Erythroblast (primary cell): ENCODE data around the gene SLC26A1.

Experiments used
- GATA1 ChIP-seq: IDR thresholded peaks from 2 replicates; pipeline ENCODE4 v1.6.1; 2011; ENCODE audit warnings: low read depth, mild to moderate bottlenecking, control low read depth, low read length, moderate library complexity
- POLR2A ChIP-seq: IDR thresholded peaks from 2 replicates; pipeline ENCODE4 v1.6.1; 2011; ENCODE audit warnings: mild to moderate bottlenecking, low read length

- TF ChIP-seq POLR2A (no peak), GATA1 (no peak)
Observed at GRCh38 chr4:1000686-1001260, 7.6 kb upstream of the SLC26A1 start.
